Breast epithelium (tissue), 3 donors: Measurements from ENCODE around the gene LIX1.

Source experiments
- CTCF ChIP-seq, 3 donors: fragments of 450-650 bp; IDR thresholded peaks; one replicate each; pipeline ENCODE4 v1.5.1; 2016 to 2017; ENCODE audit warnings: antibody characterized with exemption in 3 of 3, mild to moderate bottlenecking in 3 of 3, moderate library complexity in 3 of 3
- POLR2A ChIP-seq: fragments of 450-650 bp; IDR thresholded peaks from one replicate; pipeline ENCODE4 v1.6.1; 2016; ENCODE audit warnings: antibody characterized with exemption, mild to moderate bottlenecking, moderate library complexity
- POLR2AphosphoS5 ChIP-seq, 3 donors: sonication (generic); formaldehyde crosslinking; IDR thresholded peaks; one replicate each; pipeline ENCODE4 v1.6.1; 2017; ENCODE audit warnings: antibody characterized with exemption in 3 of 3

GRCh38 chr5:97149709-97150108, 7.3 kb upstream of the LIX1 start:
- TF ChIP-seq CTCF (IDR thresholded peaks at IDR 0.05) (no peak), POLR2A (no peak), POLR2AphosphoS5 (IDR thresholded peaks at IDR 0.05) (no peak)
